Parathyroid adenoma (tissue), 2 donors: ENCODE data around the gene MCM8.

Experiments
- H2AFZ ChIP-seq: fragments of 300-600 bp; sonication (generic); one replicate; pipeline ENCODE4 v1.7.0; 2017; ENCODE audit warnings: antibody characterized with exemption, mild to moderate bottlenecking
- H3K27ac ChIP-seq: fragments of 300-600 bp; sonication (generic); one replicate; pipeline ENCODE4 v1.7.0; 2017
- H3K27me3 ChIP-seq: fragments of 300-600 bp; sonication (generic); one replicate; pipeline ENCODE4 v1.7.0; 2017; ENCODE audit warnings: low read length; ENCODE audit not compliant: control insufficient read depth, insufficient read depth
- H3K36me3 ChIP-seq: fragments of 300-600 bp; sonication (generic); one replicate; pipeline ENCODE4 v1.7.0; 2017; ENCODE audit warnings: low read length; ENCODE audit not compliant: control insufficient read depth, insufficient read depth
- H3K4me1 ChIP-seq: fragments of 300-600 bp; sonication (generic); one replicate; pipeline ENCODE4 v1.7.0; 2017; ENCODE audit warnings: control low read depth
- H3K4me2 ChIP-seq: fragments of 300-600 bp; sonication (generic); one replicate; pipeline ENCODE4 v1.7.0; 2017; ENCODE audit warnings: low read length
- H3K4me3 ChIP-seq: fragments of 300-600 bp; sonication (generic); one replicate; pipeline ENCODE4 v1.7.0; 2017; ENCODE audit warnings: low read depth, low read length
- H3K79me2 ChIP-seq: fragments of 300-600 bp; sonication (generic); one replicate; pipeline ENCODE4 v1.7.0; 2017; ENCODE audit warnings: control low read depth
- H3K9ac ChIP-seq: fragments of 300-600 bp; sonication (generic); one replicate; pipeline ENCODE4 v1.7.0; 2017; ENCODE audit warnings: mild to moderate bottlenecking
- H3K9me3 ChIP-seq: fragments of 300-600 bp; sonication (generic); one replicate; pipeline ENCODE4 v1.7.0; 2017; ENCODE audit warnings: low read length; ENCODE audit not compliant: control insufficient read depth
- TF ChIP-seq, protein P1 (sequence below): fragments of 300-600 bp; sonication (generic); IDR thresholded peaks from one replicate; pipeline ENCODE4 v1.7.0; 2017; ENCODE audit warnings: antibody characterized with exemption, mild to moderate bottlenecking
- donor health status: primary hyperparathyroidism.

The MCM8 gene

DNA sequence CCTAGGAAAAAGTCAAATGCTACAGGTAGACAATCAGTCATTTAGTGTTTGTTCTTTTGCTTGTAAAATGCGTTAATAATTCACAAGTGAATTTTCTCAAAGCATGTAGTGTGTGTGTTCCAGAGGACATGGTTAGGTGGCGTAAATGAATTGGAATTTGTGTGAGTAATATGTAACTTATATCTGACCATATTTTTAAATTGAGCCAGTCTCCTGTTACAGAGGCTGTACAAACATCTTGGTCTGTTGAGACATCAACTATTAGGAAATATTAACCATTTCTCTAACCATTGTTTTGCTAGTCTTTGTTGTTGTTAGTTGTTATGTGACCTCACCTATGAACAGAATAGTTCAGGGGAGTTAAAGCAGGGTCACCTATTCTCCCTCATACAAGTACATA lies 22.7 kb downstream of the MCM8 start:
- Histone ChIP-seq H2AFZ (no peak overlapping the region), H3K4me2 (no peak overlapping the region), H3K27ac (no peak overlapping the region), H3K4me1 (no peaks in the 10 kb centered on the region), H3K9me3 (no peaks in the 10 kb centered on the region), H3K36me3 (no peaks in the 10 kb centered on the region), H3K4me3 (no peak overlapping the region), H3K79me2 (no peaks in the 10 kb centered on the region), H3K9ac (no peak overlapping the region), H3K27me3 (no peaks in the 10 kb centered on the region)
- TF ChIP-seq, protein P1, sequence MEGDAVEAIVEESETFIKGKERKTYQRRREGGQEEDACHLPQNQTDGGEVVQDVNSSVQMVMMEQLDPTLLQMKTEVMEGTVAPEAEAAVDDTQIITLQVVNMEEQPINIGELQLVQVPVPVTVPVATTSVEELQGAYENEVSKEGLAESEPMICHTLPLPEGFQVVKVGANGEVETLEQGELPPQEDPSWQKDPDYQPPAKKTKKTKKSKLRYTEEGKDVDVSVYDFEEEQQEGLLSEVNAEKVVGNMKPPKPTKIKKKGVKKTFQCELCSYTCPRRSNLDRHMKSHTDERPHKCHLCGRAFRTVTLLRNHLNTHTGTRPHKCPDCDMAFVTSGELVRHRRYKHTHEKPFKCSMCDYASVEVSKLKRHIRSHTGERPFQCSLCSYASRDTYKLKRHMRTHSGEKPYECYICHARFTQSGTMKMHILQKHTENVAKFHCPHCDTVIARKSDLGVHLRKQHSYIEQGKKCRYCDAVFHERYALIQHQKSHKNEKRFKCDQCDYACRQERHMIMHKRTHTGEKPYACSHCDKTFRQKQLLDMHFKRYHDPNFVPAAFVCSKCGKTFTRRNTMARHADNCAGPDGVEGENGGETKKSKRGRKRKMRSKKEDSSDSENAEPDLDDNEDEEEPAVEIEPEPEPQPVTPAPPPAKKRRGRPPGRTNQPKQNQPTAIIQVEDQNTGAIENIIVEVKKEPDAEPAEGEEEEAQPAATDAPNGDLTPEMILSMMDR: no peak

DNA sequence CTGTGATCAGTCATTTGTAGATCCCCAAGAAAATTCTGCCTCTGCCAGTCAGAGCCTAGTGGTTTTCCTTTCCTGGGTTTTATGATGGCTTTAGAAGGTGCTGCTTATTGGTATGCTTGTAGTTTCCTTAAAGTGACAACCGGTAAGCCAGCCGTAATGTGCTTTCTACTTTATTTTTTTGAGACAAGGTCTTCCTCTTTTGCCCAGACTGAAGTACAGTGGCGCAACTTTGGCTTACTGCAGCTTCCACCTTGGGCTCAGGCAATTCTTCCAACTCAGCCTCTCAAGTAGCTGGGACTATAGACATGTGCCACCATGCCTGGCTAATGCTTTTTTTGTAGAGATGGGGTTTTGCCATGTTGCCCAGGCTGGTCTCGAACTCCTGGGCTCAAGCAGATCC lies 23.5 kb downstream of the MCM8 start:
- Histone ChIP-seq H3K4me1 (no peaks in the 10 kb centered on the region), H3K27ac (no peak overlapping the region), H3K9me3 (no peaks in the 10 kb centered on the region), H3K27me3 (no peaks in the 10 kb centered on the region), H3K79me2 (no peaks in the 10 kb centered on the region), H3K4me2 (no peak overlapping the region), H3K9ac (no peak overlapping the region), H2AFZ (no peak overlapping the region), H3K4me3 (no peak overlapping the region), H3K36me3 (no peaks in the 10 kb centered on the region)
- TF ChIP-seq, protein P1: no peak

DNA sequence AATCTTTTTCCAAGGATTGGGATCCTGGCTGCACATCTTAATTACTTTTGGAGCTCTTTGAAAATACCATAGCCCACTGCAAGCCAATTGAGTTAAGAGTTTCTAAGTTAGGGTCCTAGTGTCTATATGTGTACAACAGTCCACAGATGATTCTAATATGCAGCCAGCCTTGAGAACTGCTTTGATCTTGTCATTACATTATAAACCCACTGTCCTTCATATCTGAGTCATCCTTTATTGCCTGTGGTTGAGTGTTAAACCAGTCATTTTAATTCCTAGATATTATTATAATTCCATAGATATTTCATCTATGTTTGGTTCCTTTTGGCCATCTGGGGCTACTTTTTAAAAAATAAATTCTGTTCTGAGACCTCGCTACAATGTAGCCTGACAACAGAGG lies 24.1 kb downstream of the MCM8 start:
- H3K36me3 ChIP-seq: no peaks in the 10 kb centered on the region
- TF ChIP-seq, protein P1: no peak
- no peak overlapping the region for H3K27ac ChIP-seq
- H2AFZ ChIP-seq: no peak overlapping the region
- no peak overlapping the region for H3K9ac ChIP-seq
- H3K79me2 ChIP-seq: no peaks in the 10 kb centered on the region
- no peaks in the 10 kb centered on the region for H3K9me3 ChIP-seq
- no peak overlapping the region for H3K4me2 ChIP-seq
- no peaks in the 10 kb centered on the region for H3K4me1 ChIP-seq
- H3K27me3 ChIP-seq: no peaks in the 10 kb centered on the region
- H3K4me3 ChIP-seq: no peak overlapping the region

DNA sequence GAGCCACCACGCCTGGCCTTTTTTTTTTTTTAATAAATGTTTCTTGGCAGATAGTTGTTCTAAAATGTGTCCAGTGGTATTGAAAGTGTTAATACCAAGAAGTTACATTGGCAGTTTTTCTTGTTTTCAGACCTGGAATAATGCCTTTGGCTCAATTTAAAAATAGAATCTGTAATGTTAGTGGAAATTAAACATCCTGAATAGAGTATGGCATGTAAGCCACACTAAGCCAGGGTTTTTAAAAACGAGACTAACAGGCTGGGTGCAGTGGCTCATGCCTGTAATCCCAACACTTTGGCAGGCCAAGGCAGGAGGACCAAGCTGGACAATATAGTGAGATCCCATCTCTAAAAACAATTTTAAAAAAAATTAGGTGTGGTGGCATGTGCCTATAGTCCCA lies 25.3 kb downstream of the MCM8 start:
- Histone ChIP-seq H3K4me1 (no peaks in the 10 kb centered on the region), H3K4me2 (no peak overlapping the region), H3K36me3 (no peaks in the 10 kb centered on the region), H3K9me3 (no peaks in the 10 kb centered on the region), H3K9ac (no peak overlapping the region), H3K27ac (no peak overlapping the region), H3K4me3 (no peak overlapping the region), H3K27me3 (no peaks in the 10 kb centered on the region), H3K79me2 (no peaks in the 10 kb centered on the region), H2AFZ (no peak overlapping the region)
- TF ChIP-seq, protein P1: no peak

DNA sequence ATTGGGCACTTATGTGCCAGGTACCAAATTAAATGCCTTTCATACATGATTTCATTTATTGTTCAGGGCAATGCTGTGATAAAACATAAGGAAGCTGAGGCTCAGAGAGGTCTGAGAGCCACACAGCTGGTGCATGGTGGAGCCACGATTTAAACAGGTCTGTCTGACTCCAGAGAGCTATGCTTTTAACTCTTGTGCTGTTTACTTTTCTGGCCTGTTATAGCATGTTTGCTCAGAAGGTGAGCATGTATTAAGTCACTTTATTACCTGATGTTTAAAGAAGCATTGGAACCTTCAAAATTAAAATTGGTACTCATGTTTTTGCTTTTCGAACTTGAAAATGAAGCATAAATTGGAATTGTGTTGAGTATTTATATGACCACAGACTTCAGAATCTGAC lies 26.8 kb downstream of the MCM8 start:
- Histone ChIP-seq H3K36me3 (no peaks in the 10 kb centered on the region), H3K27me3 (no peaks in the 10 kb centered on the region)
- TF ChIP-seq, protein P1: no peak

More for the DNA sequence above, 26.8 kb downstream of the MCM8 start:
- Histone ChIP-seq H3K79me2 (no peaks in the 10 kb centered on the region), H3K9me3 (no peaks in the 10 kb centered on the region), H3K27ac (no peak overlapping the region), H3K4me3 (no peak overlapping the region), H3K4me2 (no peak overlapping the region), H3K9ac (no peak overlapping the region), H3K4me1 (no peaks in the 10 kb centered on the region), H2AFZ (no peak overlapping the region)
